ENCODE results near the gene ZNF592. TPM values are rescaled to one million over a fixed set of nuclear protein-coding genes. Genes with fewer than 3 reads are reported as not detected.

Gene ZNF592
- total RNA-seq, 4 donors from 2014 or later, result 23.5 to 41.1 (median 26.5) TPM

DNA sequence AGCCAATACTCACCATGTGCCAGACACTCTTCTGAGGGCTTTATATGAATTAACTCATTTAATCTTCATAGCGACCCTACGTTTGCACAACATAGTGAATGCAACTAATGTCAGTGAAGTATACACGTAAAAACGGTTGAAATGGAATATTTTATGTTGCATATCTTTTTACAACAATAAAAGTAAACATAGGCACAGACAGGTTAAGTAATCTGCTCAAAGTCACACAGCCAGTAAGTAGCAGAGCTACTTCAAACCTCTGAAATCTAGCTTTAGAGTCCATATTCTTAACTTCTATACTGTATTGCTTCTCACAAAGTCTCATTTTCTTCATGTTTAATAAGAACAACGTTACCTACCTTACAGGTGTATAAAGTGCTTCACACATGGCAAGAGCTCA, 34.0 kb upstream of the ZNF592 start:
- intact Hi-C loops (cut with DNase I; ENCODE audit: low total_unique reads) (loop anchor here (10.0 kb wide), 1 partner anchor 50 kb away; no protein-coding TSS in a partner anchor), in situ Hi-C loops (cut with MboI; ENCODE audit: low pct_ligation_motif_present in 1 of 4, low pct_unique_long_range_greater_than_20kb in 1 of 4, low sequenced_read_pairs in 3 of 4) (no loop called here)
- no peaks in the 10 kb centered on the region for H3K9me3 ChIP-seq
- H3K4me3 ChIP-seq, result peak overlapping the region in 1 of 4 donors; percentile 65
- TF ChIP-seq POLR2A (IDR thresholded peaks at IDR 0.05) (no peak), EP300 (IDR thresholded peaks at IDR 0.05; ENCODE audit: low read depth) (no peak), CTCF (IDR thresholded peaks at IDR 0.05) (no peak), POLR2AphosphoS5 (IDR thresholded peaks at IDR 0.05) (no peak)
- no peak for DNase-seq
- peaks cover 0 to 12% (median 5%) of the 10 kb centered on the region in 4 donors for H3K36me3 ChIP-seq
- 47 to 58% methylated on average over 3 to 5 of the region's 5 CpGs for WGBS, 2 donors (ENCODE audit: low coverage in 1 of 2)
- H3K27me3 ChIP-seq, result no peaks in the 10 kb centered on the region
- H3K4me1 ChIP-seq, result peaks cover 9 to 28% (median 12%) of the 10 kb centered on the region in 4 donors
- no peak overlapping the region for H3K27ac ChIP-seq

DNA sequence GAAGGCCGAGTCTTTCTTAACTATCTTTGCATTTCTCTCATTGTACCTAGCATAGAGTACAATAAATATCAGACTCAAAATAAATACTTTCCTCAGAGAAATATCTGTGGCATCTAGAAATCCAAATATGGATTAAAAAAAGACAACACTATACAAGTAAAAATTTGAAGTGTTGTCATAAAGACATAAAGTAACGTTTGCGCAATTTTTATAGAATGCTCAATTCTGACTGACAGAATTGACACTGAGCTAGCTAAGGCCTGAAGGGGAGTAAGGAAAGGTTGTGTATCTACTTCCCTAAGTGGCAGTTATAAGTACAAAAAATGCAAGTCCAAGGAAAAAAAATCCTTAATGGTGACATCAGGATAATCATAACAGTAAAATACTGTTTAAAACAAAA, 33.6 kb upstream of the ZNF592 start:
- peak overlapping the region; percentile 92 to 95 (median 94) for H3K27ac ChIP-seq
- H3K36me3 ChIP-seq, result peaks cover 0 to 12% (median 5%) of the 10 kb centered on the region in 4 donors
- H3K9me3 ChIP-seq, result no peaks in the 10 kb centered on the region
- no peaks in the 10 kb centered on the region for H3K27me3 ChIP-seq
- 28 to 29% methylated on average over 3 of the region's 3 CpGs for WGBS, 2 donors (ENCODE audit: low coverage in 1 of 2)
- in situ Hi-C loops (cut with MboI; ENCODE audit: low pct_ligation_motif_present in 1 of 4, low pct_unique_long_range_greater_than_20kb in 1 of 4, low sequenced_read_pairs in 3 of 4), result no loop called here
- peak overlapping the region; percentile 52 to 78 (median 65) for H3K4me3 ChIP-seq
- peaks cover 9 to 28% (median 12%) of the 10 kb centered on the region in 4 donors for H3K4me1 ChIP-seq
- no peak for DNase-seq
- intact Hi-C loops (cut with DNase I; ENCODE audit: low total_unique reads), result loop anchor here (5.0 to 10.0 kb wide), 2 partner anchors 37 to 50 kb away; no protein-coding TSS in a partner anchor
- TF ChIP-seq POLR2A (IDR thresholded peaks at IDR 0.05) (no peak), CTCF (IDR thresholded peaks at IDR 0.05) (no peak), POLR2AphosphoS5 (IDR thresholded peaks at IDR 0.05) (no peak), EP300 (IDR thresholded peaks at IDR 0.05; ENCODE audit: low read depth) (no peak)

- peaks cover 9 to 28% (median 12%) of the 10 kb centered on the region in 4 donors for H3K4me1 ChIP-seq
- peak overlapping the region; percentile 52 to 78 (median 65) for H3K4me3 ChIP-seq
- no peak for TF ChIP-seq EP300 (IDR thresholded peaks at IDR 0.05; ENCODE audit: low read depth)
- TF ChIP-seq POLR2AphosphoS5 (IDR thresholded peaks at IDR 0.05), result no peak
- no peak for TF ChIP-seq POLR2A (IDR thresholded peaks at IDR 0.05)
- TF ChIP-seq CTCF (IDR thresholded peaks at IDR 0.05), result no peak
- no peaks in the 10 kb centered on the region for H3K9me3 ChIP-seq
- DNase-seq, result peak; percentile 31
- no peaks in the 10 kb centered on the region for H3K27me3 ChIP-seq
- intact Hi-C loops (cut with DNase I; ENCODE audit: low total_unique reads), result loop anchor here (5.0 to 10.0 kb wide), 2 partner anchors 37 to 51 kb away; no protein-coding TSS in a partner anchor
- H3K36me3 ChIP-seq, result peaks cover 0 to 8% (median under 1%) of the 10 kb centered on the region in 4 donors
- in situ Hi-C loops (cut with MboI; ENCODE audit: low pct_ligation_motif_present in 1 of 4, low pct_unique_long_range_greater_than_20kb in 1 of 4, low sequenced_read_pairs in 3 of 4), result no loop called here
- 0 to 1% methylated on average over 1 to 36 of the region's 36 CpGs for WGBS, 2 donors (ENCODE audit: low coverage in 1 of 2)
- peak overlapping the region; percentile 92 to 95 (median 94) for H3K27ac ChIP-seq
Observed at GRCh38 chr15:84715441-84716035, 32.9 kb upstream of the ZNF592 start.

- DNase-seq, result peak; percentile 97
- Histone ChIP-seq H3K9me3 (no peaks in the 10 kb centered on the region), H3K36me3 (peaks cover 0 to 2% (median 0%) of the 10 kb centered on the region in 4 donors), H3K27me3 (no peaks in the 10 kb centered on the region), H3K27ac (peak within 1 kb of the TSS; percentile 92 to 95 (median 94)), H3K4me3 (peak within 1 kb of the TSS; percentile 52 to 78 (median 65)), H3K4me1 (peaks cover 9 to 28% (median 12%) of the 10 kb centered on the region in 4 donors)
- intact Hi-C loops (cut with DNase I; ENCODE audit: low total_unique reads) (loop anchor here (5.0 to 10.0 kb wide), 2 partner anchors 36 to 51 kb away; no protein-coding TSS in a partner anchor), in situ Hi-C loops (cut with MboI; ENCODE audit: low pct_ligation_motif_present in 1 of 4, low pct_unique_long_range_greater_than_20kb in 1 of 4, low sequenced_read_pairs in 3 of 4) (no loop called here)
- 0% methylated on average over 3 to 40 of the region's 57 CpGs for WGBS, 2 donors (ENCODE audit: low coverage in 1 of 2)
- TF ChIP-seq EP300 (IDR thresholded peaks at IDR 0.05; ENCODE audit: low read depth) (no peak), POLR2AphosphoS5 (IDR thresholded peaks at IDR 0.05) (peak; percentile 94 to 97 (median 97)), POLR2A (IDR thresholded peaks at IDR 0.05) (peak; percentile 98), CTCF (IDR thresholded peaks at IDR 0.05) (peak in 1 of 5 experiments; percentile 8)
Observed at GRCh38 chr15:84716036-84716732, 32.2 kb upstream of the ZNF592 start, which contains the start of gene SEC11A. TSS of gene SEC11A (minus strand) at chr15:84716139. CDS start at chr15:84716075, 64 bp downstream.

All from transverse colon (tissue), 4 donors.